Stimulated activated CD4-positive, alpha-beta T cell treated with anti-CD3 and anti-CD28 coated beads, Interleukin-12 subunit alpha, Interleukin-12 subunit beta, amount 100 ng/mL, for 24 hours (primary cell): Measurements from ENCODE around the gene NOL9.
"Not testable (repeated sequence)": the region's sequence is repeated elsewhere in the genome, so short reads cannot be mapped to it uniquely, and the experiment has no call there.

Source experiments
- DNase-seq, 2 experiments: peaks; one replicate each; pipeline ENCODE4 v3.0.0-alpha.2; 2020; ENCODE audit warnings: low read depth in 2 of 2

NOL9 gene

DNA sequence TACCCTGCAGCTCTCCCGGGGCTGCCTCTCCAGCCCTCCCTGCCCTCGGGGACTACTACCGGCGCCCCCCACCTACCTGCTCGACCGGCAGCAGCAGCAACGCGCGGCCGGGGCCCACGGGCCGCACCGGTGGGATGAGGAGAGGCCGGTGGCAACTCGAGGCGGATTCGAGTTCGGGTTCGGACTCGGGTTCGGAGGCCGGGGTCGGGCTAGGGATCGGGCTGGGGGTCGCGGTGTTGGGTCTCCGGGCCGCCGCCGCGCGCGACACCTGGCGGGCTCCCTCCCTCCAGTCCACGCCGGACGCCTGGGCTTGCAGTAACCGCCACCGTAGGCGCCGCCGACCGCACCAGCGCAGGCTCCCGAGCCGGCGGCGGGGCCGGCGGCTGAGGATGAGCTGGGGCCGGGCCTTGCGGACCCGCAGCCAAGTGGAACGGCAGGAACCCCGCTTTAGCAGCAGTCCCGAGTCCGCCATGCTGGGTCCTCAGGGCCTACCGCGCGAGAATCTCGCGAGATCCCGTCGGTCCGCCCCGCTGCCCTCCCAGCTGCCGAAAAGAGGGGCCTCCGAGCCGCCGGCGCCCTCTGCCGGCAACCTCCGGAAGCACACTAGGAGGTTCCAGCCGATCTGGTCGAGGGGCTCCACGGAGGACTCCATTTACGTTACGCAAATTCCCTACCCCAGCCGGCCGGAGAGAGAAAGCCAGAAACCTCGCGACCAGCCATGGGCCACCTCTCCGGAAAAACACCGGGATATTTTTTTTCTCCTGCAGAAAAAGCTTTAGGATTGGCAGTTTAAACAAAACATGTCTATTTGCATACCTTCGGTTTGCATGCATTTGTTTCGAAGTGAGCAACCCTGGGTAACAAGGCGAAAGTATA lies at the start of gene NOL9:
Gene NOL9, minus strand, starts transcription at position 483 of the 876 bp plus-strand sequence. Its CDS starts 11 bp downstream, at position 472.
- peak; percentile 88 to 93 for DNase-seq

DNA sequence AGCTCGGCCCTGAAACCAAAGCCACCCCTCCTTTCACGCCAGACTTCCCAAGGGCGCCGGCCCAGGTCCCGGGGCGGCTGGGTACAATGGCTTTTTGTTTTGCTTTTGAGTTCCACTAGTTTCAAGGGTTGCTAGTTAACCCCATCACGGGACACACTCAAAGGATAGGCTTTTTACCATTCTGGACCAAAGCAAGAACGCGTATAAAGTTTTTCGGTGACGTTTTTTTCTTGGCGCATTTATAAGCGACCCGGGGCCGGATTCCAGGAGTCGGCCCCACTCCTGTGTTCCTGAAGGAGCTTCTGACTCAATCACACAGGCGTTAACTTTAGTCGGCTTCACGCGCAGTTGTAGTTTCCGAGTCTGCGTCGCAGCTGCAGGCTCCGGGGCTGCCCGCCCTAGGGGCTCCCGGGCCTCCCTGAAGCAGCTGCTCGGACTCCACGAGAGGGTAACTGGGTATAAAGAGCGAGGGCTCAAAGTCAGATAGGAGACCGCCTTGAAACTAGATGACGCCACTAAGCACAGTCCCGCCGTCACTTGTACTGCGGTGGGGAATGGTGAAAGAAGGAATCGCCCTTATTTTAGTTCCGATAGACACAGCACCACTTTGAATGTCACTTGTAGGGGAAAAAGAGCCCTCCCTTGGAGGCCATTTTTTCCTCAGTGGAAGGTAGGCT lies 49.1 kb upstream of the NOL9 start:
- peak in 1 of 2 experiments; percentile 44 for DNase-seq

DNA sequence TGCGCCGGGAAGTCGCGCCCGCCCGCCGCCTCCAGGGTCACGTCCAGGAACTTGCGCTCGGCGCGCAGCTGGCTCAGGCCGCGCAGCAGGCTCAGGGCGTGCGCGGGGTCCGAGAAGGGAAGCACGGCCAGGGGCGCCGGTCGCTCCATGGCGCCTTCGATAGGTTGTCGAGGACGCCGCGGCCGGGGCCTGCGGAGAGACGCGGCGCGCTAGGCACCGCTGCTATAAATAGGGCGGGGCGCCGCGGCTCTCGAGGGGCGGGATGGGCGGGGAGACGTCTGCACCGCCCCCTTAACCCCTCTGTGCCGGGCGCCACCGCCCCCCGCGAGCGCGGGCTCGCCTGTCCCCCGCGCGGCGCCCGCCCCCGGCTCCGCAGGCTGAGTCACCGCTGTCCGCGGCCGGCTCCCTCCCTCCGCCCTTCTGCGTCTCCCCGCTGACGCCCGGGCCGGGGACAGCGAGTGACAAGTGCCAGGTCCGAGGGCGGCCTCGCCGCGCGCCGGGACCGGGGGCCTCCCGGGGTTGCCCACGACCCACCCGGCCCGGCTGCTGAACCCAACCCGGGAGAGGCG lies 48.4 kb upstream of the NOL9 start, which contains the start of gene KLHL21:
Gene KLHL21, minus strand, starts transcription at position 201 of the 569 bp plus-strand sequence. Its CDS starts 52 bp downstream, at position 149.
- DNase-seq, result peak; percentile 71 to 81

DNA sequence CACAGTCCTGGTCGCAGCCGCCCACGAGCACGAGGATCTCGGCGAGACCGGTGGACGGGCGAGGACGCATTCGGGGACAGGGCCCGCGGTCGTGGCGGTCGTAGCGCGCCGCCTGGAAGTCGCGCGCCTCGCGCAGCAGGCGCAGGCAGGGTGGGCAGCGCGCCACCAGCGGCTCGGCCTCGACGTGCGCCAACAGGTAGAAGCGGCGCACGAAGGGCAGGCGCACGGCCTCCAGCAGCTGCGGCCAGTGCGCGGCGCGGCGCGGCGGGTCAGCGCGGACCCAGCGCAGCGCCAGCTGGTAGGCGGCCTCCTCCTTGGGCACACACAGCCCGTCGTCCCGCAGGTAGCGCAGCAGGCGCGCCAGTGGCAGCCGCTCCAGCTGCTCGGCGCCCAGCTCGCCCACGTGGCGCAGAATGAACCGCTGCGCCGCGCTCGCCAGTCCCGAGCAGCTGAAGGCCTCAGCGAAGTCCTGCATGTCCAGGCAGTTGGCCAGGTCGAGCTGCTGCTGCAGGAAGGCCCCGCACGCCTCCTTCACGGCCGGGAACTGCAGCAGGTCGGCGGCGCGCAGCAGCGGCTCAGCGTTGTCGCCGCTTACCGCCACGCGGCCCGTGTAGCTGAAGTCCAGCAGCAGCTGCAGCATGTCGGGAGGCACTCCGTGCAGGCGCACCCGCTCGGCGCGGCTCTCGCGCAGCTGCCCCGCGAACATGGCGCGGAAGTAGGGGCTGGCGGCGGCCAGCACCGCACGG lies 47.8 kb upstream of the NOL9 start:
- DNase-seq, result no peak

GRCh38 chr1:6601049-6601922 lies 47.0 kb upstream of the NOL9 start:
- peak; percentile 75 to 79 for DNase-seq

DNA sequence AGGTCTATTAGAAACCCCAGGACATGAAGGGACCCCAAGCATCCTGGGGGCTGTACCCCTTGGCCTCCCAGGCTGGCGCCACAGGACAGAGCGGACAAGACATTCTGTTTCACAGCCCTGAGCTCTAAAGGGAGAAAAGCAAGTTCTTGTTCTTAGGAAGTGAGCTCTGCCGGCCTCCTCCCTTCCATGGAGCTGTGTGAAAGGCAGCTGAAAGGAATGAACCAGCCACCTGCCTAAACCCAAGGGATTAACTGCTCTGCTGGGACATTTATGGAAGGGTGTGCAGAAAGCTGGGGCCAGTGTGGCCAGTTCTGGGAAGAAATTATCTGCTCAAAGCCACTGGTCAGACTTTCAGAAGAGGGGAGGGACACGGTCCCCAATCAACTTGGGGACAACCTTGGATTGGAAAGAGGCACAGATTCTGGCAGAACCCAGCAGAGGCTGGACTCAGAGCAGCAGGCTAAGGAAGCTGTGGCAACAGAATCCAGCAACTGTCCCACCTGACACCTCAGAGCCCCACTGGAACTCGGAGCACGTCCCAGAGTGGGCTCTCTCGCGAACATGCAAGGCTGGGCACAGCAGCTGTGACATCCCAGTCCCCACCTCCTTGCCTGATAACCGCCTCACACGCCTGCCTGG lies 46.2 kb upstream of the NOL9 start:
- no peak for DNase-seq

DNA sequence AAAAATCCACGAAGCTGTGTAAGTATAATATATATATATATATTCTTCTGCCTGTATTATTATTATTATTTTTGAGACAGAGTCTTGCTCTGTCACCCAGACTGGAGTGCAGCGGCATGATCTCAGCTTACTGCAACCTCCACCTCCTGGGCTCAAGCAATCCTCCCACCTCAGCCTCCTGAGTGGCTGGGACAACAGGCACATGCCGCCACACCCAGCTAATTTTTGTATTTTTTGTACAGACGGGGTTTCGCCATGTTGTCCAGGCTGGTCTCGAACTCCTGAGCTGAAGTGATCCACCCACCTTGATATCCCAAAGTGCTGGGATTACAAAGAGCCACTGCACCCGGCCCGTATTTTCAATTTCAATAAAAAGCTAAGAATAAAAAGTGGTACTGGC lies 45.7 kb upstream of the NOL9 start:
- not testable (repeated sequence) for DNase-seq

DNA sequence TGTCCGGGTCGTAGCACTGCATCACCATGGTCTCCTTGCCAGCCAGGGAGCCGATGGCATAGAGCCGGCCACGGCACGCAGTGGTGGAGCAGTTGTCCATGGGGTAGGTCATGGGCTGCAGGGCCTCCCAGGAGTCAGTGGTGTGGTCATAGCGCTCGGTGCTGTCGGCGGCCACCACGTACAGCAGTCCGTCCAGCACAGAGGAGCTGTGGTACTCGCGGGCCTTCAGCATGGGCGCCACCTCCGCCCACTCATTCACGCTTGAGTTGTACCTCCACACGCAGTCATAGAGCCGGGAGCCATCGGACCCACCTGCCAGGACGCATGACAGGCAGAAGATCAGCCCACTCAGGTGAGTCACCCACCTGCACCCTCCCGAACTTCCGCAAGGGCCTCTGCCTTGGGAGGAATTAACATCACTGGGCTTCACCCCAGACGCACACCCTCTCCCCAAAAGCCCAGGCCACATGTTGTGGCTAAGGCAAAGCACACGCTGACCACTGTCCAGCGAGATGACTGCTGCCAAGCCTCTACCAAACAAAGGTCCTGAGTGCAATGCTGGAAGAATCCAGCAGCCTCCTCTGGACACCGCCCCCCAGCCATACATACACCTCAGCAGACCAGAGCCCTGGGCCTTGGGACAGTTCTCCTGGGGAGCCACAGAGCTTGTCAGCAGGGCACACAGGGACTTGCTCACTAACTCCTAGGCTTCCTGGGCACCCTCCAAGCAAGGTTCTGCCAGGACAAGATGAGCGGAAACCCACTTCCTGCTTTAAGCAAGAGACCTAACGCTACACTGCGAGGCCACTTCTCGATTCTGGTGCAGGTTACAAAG lies 45.0 kb upstream of the NOL9 start:
- peak in 1 of 2 experiments; percentile 43 for DNase-seq

DNA sequence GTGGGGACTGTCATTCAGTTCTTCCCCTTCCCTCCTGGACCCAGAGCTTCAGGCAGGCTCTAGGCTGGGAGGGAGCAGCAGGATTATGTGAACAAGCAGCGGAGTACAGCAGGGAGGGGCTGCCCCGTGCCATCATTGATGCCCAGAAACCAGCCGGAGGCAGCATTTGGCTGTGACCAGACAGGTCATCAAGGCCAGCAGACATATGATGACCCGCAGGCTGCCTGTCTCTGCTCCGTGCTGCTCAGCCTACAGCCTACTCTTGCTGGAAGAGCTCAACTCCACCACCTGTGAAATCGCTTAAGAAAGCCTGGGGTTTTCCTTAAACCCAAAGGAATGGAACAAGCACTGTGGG lies 43.4 kb upstream of the NOL9 start:
- DNase-seq, result no peak

GRCh38 chr1:6596886-6597776 lies 42.8 kb upstream of the NOL9 start:
- no peak for DNase-seq

DNA sequence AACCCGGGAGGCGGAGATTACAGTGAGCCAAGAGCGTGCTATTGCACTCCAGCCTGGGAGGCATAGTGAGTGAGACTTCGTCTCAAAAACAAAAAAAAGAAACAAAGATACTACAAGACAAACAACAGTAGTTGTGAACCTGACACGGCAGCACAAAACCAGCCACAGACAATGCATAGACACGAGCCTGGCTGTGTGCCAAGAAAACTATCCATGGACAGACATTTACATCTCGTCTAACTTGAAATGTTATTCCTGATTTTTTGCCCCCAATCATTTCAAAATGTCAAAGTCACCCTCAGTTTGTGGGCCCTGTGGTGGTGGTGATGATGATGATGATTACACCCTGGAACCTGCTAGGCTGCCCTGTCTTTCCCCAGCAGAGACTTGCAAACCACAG lies 42.0 kb upstream of the NOL9 start:
- DNase-seq, result no peak

DNA sequence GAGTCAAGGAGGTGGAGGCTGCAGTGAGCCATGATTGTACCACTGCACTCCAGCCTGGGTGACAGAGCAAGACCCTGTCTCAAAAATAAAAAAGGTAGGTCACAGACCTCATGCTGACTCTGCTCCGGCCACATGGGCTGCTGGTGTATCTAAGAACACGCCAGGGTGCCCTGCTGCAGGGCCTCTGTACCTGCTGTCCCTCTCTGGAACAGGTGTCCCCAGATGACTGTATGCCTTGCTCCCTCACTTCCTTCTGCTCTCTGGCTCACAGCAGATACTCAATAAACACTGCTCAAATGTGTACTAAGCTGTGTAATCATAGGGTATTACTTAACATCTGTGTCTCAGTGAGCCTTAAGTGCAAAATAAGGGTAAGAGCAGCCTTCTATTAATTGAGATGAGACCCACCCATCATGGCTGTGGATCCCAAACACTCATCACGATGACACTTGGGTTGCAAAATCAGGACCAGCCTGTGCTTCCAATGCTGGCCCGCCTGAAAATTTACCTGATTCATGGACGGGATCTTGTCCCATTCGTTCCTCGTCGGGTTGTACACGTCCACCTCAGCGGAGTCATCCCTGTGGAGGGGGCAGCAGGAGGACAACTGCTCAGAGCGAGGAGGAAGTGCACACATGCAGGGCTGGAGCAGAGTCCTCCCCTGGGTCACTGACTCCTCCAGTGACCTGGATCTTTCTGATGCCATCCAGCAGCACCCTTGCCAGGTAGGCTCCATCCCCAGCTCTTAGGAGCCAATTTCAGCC lies 40.8 kb upstream of the NOL9 start:
- no peak for DNase-seq

- DNase-seq, result no peak
Measured at GRCh38 chr1:6593810-6594209, 39.5 kb upstream of the NOL9 start.

GRCh38 chr1:6592865-6593593 lies 38.7 kb upstream of the NOL9 start:
- DNase-seq, result no peak

DNA sequence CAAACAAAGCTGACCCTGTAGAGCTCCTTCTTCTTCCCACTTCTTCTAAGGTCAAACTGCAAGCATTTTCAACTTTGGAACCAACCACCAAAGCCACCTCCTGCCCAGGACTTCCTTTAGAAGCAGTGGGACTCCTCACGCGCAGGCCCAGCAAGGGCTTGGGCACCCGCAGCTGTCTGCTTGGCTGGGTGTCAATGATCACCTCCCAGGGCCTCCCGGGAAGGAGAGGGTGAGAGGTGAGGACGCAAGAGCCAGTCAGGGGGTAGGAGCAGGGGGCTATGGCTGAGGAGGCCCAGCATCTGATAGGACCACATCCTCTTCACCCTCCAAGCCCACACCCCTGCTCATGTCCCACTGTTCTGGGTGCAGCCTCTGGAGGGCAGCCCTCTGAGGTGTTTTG lies 38.1 kb upstream of the NOL9 start:
- DNase-seq, result no peak

DNA sequence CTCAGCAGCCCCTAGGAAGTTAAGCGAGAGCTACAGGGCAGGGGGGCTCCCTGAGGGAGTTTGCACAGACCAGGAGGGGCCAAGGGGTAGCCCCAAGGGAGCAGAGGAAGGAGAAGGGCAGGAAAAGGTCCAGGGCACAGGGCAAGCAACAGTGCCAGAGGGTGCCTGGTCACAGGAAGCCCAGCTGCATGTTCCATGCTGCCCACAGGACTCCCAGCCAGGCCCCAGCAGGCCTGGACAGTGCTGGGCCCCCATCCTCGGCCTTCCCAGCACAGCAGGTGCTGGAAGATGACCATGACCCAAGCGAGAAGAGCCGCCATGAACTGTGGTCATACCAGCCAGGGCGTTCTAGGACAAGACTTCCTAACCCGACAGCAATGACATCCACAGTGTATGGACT lies 37.3 kb upstream of the NOL9 start:
- DNase-seq, result no peak

GRCh38 chr1:6591222-6591621 lies 36.9 kb upstream of the NOL9 start:
- no peak for DNase-seq
